GM12874 (cell line): ENCODE measurements around the gene DUSP22.

Experiments
- TF ChIP-seq, protein P1 (sequence below): IDR thresholded peaks from 2 replicates; pipeline ENCODE4 v1.5.1; 2011; ENCODE audit warnings: low read depth, mild to moderate bottlenecking, control low read depth, low read length, moderate library complexity; ENCODE audit not compliant: insufficient read depth

The DUSP22 gene

DNA sequence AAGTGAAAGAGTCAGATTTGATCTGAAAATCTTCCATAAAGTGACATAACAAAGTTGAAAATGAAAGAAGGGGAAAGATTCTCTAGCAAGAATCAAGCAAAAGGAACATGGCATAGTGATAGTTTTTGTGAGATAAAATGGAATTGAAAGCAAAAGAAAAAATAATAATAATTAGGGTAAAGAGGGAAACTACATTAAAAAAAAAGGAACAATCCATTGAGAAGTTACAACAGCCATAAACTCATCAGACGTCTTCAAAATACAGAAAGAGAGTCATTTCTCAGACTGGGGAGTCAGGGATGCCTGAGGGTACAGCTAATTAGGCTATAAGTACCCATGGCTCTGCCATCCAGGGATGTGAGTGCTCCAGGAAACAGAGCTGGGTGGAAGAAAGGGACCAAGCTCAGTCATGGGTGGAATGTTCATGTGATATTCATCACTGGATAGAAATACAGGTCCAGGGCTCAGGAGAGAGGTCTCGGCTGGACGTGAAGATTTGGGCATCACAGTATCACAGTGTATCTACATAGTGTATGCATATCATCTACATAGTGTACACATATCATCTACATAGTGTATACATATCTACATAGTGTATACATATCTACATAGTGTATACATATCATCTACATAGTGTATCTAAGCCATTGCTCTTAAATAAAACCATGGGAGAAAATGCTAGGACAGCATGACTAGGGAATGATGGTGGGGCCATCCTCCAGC is 29.4 kb downstream of the DUSP22 start:
- TF ChIP-seq, protein P1, sequence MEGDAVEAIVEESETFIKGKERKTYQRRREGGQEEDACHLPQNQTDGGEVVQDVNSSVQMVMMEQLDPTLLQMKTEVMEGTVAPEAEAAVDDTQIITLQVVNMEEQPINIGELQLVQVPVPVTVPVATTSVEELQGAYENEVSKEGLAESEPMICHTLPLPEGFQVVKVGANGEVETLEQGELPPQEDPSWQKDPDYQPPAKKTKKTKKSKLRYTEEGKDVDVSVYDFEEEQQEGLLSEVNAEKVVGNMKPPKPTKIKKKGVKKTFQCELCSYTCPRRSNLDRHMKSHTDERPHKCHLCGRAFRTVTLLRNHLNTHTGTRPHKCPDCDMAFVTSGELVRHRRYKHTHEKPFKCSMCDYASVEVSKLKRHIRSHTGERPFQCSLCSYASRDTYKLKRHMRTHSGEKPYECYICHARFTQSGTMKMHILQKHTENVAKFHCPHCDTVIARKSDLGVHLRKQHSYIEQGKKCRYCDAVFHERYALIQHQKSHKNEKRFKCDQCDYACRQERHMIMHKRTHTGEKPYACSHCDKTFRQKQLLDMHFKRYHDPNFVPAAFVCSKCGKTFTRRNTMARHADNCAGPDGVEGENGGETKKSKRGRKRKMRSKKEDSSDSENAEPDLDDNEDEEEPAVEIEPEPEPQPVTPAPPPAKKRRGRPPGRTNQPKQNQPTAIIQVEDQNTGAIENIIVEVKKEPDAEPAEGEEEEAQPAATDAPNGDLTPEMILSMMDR, result no peak

DNA sequence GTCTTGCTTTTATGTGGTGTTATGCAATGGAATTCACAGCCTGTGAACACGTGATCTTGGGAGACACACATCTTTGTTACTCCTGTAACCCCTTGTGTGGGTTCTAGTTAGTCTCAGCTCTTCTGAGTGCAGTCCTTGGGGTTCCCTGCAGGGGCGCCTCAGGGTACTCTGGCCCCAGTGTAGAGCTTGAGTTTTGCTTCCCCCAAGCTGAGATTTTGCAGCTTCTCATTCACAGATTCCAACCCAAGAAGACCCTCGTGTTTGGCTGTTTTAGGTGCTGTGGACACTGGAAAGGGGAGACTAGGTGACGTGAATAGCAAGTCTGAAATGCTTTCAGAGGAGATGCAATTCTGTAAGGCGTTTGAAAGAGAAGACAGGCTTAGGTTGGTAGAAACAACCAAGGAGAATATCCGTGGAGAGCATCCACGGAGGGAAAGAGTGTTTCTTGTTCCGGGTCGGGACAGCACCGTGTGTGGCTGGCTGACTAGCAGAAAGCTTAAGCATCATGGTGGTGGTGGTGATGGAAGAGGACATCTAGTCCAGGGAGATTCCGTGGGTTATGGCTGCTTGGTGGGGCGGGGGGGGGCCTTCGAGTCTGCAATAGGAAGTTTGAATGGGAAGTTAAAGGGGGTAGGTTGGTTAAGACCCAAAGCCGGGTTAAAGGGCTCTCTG is 30.1 kb downstream of the DUSP22 start:
- TF ChIP-seq, protein P1, result peak; percentile 58

DNA sequence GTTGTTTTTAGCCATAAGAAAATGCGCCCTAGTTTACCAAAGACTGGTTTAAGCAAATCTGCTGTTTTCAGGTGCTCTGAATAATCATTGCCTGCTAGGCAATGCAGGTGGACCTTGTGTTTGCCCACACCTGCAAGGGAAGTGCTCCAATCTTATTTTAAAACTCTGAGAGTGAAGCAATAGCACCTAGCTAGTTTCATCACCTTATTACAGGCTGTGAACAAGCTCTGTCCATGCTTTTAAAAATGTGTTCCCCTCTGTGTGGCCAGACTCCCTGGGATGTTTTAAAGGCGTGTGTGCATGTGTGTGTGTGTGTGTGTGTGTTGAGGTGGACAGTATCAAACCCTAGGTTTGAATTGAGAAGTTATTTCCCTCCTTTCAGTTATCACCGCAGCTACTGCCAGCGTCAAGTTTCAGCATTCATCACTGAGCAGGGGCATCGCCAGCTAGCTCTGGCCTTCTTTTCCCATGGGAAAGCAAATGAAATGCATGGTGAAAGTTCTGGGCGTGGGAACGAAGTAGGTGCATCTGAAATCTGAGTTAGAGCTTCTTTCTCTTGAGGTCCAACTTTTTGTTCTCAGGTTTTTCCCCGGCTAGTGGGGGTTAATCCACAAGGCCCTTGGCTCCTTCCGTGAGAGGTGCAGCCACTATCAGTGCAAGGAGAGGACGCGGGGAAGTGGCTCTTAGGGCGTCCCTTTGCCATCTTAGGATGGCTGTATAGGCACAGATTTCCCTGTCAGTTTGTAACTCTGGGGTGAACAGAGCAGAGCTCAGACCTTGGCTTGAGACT is 30.8 kb downstream of the DUSP22 start:
- TF ChIP-seq, protein P1, result no peak

DNA sequence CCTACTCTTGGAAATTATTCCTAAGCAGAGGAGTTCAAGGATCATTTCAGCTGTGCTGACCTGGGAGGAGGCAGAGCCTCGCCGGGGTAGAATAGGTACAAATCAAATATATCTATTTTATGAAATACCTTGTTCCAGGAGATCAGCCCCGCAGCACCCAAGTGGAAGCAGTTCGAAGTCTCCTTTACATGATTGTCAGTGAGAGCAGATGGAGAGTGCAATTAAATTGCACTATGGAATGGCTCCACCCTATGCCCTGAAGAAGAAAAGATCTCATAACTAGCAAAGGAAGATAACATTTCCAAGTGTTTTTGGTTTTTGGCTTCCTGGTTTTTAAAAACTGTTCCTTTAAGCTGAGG is 31.4 kb downstream of the DUSP22 start:
- TF ChIP-seq, protein P1, result no peak

DNA sequence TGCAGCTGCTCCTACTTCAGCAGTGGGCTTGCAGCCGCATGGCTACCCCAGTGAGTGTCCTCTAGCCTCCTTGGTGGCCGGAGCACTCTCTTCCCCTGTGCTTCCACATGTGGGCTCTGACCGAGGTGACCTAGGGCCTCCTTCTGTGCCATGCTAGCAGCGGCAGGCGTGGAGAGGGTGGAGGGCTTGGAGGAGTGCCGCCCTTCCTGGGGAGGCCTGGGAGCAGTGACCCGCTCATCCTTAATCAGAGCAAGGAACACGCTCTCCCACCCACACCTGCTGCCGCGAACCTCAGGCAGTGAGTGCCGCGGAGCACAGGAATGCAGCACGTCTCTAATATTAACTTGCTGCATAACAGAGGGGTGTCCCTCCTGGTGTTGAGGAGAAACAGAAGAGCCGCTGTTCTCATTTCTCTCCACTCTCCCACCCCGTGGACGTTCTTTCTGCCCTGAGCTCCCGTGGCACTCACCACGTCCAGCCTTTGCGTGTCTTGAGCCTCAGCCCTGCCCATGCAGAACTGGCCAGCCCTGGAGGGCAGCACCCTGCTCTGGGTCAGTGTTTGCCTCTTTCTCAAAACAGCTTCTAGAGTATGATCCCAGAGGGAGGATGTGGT is 31.9 kb downstream of the DUSP22 start:
- TF ChIP-seq, protein P1, result no peak

DNA sequence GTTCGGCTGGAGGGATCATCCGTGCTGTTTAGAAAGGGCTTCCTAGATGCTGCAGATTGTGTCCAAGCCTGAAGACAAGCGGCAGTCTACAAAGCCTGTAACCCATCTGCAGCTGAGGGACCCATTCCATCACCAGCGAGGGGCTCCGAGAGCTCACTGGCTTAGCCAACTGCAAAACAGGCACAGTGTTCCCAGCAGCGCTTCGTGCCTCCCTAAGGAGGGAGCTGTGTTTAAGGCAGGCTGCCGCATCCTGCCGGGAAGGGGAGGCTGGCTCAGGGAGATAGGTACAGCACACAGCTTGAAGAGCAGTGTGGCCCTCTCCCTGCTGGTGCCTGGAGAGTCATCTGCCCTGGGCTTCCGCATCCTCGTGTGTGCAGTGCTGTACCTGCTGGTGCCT is 32.4 kb downstream of the DUSP22 start:
- TF ChIP-seq, protein P1, result no peak

DNA sequence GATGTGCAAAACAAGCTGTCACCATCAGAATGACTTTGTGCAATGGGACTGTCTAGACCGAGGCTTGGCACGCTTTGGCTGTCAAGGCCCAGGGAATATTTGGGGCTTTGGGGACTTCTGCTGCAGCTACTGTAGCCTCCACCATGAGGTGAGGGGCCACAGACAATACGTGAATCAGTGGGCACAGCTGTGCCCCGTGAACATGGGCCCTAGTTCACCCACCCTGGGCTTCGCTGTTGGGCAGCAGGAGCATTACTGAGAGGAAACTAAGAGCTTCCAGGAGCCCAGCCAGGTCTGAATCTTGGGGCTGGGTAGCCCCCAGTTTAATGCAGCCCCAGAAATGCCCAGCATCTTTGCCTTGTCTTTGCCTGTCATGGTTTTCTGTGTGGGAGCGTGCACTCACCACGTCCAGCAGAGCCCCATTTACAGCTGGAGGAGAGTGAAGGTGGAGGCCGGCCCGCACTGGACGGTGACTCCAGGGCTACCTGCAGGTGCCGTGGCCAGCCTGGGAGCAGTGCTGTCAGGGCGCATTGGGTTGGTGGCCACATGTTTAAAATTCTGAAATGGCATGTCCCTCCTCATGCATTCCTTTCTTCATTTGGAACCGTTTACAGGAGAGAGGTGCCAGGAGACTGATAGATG is 34.7 kb downstream of the DUSP22 start:
- TF ChIP-seq, protein P1, result no peak
